ENCODE results near the gene RALGPS1.

RALGPS1 gene

DNA sequence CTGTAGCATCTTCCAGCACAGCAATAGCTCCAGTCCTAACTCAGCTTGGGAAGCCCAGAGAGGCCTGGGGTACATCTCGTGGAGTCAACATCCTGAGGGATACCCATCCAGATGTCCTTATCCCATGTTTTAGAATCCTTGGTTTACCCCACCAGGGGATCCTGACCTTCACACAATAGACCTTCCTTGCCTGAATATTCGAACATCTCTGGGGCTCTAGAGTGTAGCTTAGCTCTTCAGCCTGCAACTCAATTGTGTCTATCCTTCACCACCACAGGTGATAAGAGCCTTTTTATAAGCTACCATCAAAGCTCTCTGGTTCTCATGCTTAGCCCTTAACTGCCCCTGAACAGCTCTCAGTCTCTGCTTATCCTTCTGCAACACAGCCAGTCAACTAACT, 7.5 kb upstream of the RALGPS1 start:
- no peak for DNase-seq

DNA sequence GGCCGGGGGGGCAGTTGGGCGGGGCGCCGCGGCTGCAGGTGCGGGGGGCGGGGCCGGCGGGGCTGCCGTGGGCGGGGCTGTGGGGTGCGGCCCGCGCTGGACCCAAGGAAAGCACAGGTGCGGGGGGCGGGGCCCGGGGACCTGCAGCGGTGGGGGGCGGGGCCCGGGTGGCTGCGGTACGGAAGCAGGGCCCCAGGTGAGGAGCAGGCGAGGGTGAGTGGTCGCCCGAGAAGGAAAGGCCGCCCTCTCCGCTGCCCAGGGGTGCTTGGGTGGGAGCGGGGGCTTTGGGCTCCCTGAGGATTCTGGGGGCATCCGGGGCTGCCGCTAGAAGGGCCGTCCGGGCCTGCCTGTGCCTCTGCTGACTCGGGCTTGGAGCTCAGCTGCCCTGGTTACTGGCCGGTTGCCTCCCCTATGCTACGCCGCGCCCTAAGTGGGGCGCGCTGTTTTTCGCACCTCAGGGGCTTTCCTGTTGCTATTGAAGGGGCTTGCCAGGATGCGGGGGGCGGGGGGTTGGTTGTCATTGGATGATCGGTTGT, 767 bp downstream of the RALGPS1 start:
- peak; percentile 27 for DNase-seq

DNA sequence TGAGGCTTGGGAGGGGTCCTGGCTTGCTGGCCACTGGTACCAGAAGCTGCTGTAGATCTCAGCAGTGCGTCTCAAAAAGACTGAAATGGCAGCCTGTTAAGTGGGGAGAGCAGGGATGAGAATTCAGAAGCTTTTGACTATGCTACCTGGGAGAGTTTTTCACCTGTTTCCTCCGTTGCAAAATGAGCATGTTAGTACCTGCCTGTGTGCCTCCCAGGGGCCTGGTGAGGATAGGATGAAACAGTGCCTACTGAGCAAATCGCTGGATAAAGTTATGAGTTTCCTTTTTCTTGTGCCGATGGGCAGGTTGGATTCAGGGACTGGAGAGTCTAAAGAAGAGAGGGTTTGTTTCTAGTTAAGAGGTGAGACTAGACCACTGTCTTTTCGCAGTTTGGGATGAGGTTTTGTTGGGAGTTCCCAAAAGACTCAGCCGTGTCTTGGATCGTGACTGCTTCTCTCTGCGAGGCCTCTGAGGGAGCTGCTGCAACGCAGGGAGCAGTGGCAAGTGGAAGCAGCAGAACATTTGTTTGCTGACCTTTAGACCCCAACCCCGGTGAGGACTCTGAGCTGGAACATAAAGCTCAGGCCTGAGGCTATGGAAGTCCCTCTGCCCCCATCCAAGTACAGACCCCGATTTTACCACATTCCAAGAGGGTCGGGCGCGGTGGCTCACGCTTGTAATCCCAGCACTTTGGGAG, 1.4 kb downstream of the RALGPS1 start:
- DNase-seq: no peak

DNA sequence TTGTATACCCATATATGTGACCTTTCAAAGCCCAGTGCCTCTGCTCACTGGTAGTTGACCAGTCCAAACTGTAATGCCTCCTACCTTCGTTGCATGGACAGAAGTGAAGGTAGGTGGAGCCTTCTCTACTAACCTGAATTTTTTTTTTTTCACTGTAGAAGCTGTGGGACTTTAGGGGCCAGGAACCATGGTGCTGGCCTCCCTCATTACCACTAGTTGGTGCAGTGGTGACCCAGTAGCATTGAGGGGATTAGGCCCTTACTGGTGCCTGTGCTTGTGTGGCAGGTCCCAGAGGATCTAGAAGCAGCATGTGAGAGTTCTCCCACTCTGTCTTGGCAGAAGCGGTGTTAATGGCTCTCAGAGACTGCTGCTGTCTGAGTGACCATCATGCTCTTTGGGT, 2.3 kb downstream of the RALGPS1 start:
- no peak for DNase-seq

DNA sequence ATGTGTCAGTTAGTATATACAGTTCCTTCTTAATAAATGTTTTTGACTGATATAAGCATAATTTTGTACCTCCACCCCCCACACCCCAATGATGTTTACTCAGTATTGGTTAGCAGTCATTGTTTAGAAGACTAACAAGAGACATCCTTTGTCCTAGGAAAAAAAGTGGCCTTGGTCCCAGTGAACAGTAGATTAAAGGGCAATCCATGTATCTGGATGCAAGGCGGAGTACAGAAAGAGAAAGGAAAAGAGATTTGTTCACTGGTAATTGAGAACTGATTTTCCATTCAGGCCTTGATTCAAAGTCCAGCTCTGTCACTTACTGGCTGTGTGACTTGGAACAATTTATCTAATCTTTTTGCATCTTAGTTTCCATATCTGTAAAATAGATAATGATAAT, 4.6 kb downstream of the RALGPS1 start:
- DNase-seq: no peak

DNA sequence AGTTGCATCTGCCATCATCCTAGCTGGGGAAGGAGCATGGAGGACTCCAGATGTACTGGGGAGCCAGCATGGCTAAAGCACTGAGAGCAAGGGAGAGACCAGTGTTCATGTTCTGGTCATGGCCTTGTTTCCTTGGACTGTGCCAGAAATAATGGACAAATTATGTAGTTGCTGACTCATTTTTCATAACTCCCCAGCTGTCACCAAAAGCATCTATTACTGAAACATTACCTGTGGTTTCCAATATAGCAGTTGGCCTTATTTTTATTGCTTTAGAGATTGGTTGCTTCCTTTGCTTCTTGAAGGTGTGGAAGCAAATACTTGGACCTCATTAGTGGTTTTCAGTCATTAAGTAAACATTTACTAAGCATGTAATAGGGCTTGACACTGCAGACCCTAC, 11.3 kb downstream of the RALGPS1 start:
- DNase-seq: no peak

DNA sequence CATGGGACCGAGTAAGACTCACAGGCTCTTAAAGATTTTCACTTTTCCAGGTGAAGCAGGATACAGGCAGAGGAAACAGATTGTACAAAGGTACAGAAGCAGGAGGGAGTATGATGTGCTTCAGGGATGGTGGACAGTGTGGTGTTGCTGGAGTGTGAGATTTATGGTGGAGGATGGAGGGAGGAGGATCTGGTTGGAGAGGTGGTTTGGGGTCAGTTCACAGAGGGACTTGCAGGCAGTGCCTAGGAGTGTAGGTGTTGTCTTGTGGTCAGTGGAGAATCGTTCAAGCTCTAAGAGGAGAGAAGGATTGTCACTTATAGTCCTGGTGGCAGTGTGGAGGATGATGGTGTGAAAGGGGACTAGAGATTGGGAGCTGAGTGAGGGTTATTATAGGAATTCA, 11.8 kb downstream of the RALGPS1 start:
- DNase-seq: no peak

DNA sequence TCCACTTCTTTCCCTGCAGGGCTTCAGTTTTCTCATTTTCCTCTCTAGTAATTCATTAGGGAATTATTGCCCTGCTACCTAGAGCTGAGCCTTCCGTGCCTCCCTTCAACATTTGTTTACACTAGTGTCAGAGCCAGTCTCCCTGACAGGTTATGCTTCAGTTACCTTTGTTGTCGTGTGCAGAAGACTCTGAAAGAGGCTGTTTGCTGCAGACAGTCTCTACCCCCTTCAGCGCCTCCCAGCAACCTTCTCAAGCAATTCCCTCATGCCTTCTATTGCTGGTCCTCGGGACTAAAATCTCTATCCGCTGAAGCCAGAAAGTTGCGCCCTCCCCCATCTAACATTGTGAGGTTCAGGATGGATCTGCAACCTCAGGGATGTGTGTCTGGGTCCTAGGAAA, 12.8 kb downstream of the RALGPS1 start:
- no peak for DNase-seq

DNA sequence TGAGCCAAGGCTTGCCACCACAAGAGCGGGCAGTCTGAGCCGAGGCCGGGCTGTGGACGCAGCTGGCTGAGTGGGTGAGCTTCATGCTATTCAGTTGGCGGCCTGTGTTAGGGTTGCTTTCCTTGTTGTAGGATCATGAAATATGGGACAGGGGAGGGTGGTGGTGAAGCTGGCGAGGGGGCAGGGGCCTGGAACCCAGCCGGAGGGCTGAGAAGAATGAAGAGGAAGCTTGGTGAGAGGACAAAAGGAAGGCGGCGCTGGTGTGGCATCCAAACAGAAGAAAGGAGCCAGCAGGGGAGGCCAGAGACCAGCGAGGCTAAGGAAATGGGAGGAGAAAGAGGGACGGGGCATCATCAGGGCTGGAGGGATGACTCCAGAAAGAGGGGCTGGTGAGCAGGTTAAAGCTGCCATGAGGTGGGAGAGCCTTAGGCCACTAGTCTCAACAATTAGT, 18.3 kb downstream of the RALGPS1 start:
- DNase-seq: no peak

DNA sequence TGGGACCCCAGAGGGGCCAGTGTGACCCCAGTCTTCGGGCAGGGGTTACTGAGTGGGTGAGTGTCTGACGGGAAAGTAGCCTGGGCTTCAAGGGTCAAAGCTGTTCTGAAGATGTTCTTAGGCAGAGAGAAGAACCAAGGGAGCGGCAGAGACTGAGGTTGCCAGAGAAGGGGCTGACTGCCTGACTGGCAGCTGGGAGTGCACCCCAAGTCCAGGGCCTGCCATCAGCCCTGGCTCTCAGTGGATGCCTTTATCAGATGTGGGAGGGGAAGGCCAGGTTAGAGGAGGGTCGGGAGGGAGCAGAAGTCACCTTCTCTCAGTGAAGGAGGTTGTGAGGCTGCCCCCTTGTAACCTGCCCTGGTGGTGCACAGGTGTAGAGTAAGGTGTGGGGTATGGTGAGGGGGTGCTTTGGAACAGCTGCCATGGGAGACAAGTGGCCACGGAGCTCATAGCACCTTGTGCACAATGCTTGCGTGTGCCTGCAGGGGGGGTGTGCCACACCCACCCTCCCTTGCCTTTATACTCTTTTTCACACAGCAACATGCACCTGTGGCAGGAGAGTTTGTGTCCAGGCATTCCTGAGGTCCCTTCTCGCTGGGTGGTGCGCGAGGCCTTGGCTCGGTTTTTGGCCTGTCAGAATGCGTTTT, 18.9 kb downstream of the RALGPS1 start:
- no peak for DNase-seq

DNA sequence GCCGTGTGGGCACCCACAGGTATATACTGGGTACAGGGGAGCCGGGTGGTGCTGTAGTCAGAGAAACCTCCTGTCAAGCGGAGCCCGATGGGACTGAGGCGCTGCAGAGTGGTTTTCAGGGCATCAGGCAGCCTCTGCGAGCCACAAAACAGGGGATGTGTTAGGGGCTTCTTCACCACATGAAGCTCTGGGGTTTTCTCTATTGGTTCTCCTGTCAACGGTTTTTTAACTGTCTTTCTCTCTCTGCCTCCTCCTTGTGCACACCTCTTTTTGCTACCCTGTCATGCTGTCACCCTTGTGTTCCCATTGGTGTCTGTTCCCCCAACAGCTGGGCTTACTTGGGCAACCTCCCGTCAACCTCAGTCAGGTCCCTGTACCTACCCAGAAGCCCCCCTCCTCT, 19.9 kb downstream of the RALGPS1 start:
- no peak for DNase-seq

DNA sequence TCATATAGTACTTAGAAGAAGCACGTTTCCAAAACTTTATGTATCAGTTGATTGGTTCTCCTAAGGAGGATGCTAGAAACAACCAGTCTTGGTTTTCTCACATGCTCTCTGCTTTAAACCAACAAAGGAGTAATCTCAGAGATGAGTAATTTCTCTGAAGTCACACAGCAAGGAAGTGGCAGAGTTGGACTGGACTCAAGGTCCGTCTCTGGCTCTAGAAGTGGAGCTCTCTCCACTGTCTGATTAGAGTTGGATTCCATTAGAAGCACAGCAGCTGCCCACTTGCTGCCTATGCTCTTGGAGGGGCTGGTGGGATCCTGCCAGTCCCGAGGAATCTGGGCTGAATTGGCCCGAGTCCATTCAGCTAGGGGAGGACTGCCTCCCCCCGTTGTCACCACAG, 21.0 kb downstream of the RALGPS1 start:
- no peak for DNase-seq

DNA sequence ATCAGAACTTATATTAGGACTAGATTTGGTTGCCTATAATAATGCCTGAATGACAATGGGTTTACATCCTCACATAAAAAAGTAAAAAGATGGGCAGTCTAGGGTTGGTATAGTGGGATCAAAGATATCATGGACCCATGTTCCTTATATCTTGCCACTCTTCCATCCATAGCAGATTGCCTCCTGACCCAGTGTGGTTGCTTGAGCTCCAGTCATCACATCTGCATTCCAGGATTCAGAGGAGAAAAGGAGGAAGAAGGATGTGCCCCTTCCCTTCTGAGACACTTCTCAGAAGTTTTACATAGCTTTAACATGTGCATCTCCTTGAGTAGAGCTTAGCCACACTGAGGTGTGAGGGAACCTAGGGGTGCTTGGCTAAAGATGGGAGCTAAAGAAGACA, 22.9 kb downstream of the RALGPS1 start:
- no peak for DNase-seq

DNA sequence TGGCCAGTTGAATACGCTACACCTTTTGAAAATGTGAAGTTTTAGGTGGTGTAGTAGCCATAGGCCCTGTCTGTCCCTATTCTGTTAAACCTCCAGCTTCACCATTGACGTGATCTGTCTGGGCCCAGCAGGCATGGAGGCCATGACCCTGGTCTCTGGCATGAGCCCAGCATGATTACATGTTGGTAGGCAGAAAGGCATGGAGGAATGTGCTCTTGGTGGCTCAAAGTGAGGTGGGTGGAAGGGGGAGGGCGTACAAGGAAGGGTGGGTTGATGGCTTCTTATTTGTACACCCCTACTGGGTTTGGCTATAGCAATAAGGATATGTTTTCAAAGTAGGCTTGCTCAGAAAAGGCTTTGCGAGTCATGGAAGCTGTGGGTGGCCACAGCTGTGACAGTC, 23.7 kb downstream of the RALGPS1 start:
- no peak for DNase-seq

DNA sequence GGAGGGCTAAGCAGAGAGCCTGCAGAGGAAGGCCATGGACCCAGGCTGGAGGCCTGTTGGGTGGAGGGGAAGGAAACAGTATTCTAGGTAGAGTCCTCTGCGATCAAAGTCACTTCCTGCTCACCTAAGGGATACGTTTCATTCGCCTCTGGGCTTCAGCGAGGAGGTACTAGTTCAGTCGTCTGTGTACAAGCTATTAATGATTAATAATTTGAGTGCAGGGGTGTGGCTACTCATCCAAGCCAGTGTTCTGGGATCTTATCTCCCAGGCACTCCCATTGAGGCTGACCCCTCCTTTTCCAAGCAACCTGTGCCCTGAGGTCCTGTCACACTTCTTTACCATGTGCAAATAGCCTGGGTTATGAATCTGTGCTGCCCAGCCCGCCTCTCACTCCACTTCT, 25.2 kb downstream of the RALGPS1 start:
- DNase-seq: no peak

DNA sequence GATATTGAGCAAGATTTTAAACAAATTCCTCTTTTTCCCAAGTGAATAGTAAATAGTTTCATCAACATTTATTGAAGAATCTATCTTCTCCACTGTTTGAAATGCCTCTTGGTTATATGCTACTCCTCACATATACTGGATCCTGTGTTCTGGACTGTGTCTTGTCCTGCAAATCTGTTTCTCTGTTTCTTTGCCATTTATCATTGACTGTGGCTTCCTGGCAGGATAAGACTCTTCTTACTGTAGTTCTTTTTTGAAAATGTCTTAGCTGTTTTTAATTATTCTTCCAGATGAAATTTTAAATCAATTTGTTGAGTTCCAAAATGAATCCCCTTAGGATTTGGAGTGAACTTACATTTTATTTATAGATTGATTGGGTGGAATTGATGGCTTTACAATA, 27.8 kb downstream of the RALGPS1 start:
- no peak for DNase-seq

DNA sequence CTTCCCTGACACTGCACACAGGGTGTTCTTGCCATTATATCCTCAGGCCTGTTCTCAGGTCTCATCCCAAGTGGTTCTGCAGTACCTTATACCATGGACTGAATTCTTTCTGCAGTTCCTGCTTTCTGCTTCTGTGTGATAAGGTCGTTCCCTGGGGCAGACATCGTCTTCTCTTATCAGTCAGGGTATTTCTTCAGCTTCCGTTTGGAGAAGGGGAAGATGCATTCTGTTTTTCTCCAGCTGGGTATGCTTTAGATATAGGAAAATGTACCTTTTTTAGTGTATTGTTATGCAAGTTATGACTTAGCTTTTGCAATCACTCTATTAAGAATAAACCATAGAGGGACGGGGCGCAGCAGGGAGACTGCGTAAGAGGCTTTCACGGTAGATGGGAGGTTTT, 31.1 kb downstream of the RALGPS1 start:
- DNase-seq: no peak

DNA sequence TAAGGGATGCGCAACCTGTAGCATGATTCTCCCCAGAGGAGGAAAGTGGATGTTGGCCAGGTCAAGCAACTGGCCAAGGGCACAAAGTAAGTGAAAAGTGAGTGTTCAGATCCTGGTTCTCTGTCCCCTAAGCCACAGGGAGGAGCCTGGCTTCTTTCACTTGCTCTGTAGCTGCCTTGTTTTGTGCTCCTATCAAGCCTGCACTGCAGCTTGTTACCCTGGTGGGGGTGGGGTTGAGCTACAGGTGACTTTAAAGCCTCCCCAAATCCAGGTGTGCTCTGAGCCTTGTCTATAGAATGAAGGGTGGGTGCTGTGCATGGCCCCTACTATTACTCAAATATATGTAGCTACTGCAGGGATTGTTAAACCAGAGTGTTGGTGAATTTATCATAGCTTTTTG, 32.9 kb downstream of the RALGPS1 start:
- DNase-seq: no peak

DNA sequence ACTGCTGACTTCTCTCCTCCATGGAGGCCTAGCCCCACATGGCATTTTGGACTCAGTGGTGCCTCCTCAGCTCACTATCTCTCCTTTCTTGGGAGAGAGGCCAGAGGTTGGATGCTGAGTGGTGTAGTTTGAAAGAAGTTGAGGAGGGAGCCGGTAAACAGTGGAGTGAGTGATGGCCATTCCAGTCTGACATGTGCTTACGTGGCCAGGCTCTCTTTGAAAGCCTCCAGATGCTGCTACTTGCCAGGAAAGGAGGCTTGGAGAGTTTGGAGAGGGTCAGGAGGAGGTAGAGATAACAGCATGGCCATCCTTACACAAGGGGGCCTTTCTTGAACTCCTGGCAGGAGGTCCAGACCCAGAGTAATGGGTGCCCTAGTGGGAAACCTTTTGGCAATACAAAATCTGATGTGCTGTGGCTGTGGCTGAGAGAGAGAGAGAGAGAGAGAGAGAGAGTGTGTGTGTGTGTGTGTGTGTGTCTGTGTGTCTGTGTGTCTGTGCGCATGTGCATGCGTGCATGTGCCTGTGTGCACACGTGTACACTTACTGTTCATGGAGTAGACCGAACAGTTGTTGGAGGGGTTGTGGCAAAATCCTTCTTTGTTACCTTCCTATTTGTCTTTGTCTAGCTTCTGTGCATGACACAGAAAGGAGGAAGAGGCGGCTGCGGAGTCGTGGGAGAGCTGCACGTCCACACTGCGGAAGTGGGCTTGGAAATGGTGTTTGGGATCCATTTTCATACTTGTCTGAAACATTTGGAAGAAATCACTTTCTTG, 37.8 kb downstream of the RALGPS1 start:
- DNase-seq: no peak

DNA sequence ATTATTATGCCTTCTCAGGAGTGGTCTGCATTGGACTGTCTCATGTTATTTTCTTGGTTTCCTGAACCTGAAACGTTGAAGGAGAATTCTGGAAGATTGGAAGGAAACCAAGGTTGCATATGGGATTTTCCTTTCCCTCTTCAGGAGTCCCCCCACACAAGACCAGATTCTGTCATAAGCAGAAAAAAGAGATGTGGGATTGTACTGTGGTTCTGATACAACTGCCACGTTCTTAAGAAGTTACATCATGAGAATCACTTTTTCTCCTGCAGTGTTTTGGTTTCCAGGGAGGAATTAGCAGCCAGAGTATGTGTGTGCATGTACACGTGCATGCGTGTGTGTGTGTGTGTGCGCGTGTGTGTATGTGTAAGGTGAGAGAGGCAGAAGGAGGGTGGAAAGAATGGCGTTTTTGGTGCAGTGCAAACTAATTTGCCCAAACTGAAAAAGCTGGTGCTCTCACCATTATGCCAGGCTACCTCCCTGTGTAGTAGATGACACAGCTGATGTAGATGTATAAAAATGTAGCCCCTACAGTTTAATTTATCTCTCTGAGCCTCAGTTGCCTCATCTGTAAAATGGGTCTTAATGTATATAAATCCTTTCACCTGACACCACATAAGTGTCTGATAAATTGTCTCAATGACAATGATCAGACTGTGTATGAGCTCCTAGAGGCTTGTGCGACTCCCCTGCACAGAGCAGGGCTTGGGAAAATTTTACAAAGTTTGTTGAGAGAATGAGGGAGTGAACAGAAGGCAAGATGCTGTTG, 38.6 kb downstream of the RALGPS1 start:
- no peak for DNase-seq

DNA sequence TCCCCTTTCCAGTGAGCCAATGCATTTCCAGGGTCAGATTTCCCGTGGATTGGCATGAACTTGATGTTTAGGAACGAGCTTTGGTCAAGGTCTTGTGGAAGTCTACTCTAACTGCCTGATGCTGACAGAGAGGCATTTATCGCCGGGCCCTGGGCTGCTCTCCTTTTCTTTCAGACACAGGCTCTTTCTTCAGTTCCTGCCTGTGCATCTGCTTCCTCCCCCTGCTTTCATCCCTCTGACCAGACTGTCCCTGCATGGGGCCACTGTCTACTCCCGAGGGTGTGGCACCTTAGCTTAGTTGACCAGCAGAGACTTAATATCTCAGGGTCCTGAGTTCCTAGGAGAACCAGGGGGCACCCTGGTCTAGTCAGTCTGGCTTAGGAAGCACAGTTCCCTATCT, 41.2 kb downstream of the RALGPS1 start:
- DNase-seq: no peak

DNA sequence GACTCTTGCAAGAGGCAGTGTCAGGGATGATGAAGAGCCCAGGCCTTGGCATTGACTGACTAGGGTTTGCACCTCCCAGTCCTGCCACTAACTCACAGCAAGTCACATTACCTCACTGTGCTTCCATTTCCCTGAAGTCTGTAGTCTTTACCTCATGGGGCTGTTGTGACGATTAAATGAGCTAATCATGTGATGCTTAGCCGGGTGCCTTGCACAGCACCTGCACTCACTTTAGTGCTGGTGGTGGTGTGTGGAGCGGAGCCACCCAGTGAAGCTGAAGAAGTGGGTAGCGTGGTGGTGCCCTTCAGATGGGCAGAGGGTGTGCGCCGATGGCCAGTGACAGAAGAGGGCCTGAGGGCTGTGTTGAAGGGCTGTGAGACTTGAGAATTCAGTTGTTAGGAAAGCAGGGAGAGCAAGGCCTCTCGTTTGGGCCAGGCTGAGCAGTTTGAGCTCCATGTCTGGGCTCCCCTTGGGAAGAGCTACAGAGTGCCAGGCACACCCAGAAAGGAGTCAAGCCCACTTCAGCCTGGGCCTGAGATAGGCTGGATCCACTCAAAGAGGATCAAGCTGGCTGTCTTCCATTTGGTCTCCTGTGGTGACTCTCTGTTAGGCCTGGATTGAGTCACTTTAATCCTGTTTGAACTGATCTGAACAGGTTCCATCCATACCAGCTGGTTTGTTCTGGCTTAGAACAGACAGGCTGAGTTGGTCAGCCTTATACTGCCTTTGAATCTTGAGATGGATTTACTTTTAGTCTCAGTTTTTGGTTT, 42.5 kb downstream of the RALGPS1 start:
- no peak for DNase-seq
